ENCODE data around the gene HK3.

Gene HK3

GRCh38 chr5:176833286-176833685 is 65.9 kb downstream of the HK3 start:
- TF ChIP-seq, protein P1, sequence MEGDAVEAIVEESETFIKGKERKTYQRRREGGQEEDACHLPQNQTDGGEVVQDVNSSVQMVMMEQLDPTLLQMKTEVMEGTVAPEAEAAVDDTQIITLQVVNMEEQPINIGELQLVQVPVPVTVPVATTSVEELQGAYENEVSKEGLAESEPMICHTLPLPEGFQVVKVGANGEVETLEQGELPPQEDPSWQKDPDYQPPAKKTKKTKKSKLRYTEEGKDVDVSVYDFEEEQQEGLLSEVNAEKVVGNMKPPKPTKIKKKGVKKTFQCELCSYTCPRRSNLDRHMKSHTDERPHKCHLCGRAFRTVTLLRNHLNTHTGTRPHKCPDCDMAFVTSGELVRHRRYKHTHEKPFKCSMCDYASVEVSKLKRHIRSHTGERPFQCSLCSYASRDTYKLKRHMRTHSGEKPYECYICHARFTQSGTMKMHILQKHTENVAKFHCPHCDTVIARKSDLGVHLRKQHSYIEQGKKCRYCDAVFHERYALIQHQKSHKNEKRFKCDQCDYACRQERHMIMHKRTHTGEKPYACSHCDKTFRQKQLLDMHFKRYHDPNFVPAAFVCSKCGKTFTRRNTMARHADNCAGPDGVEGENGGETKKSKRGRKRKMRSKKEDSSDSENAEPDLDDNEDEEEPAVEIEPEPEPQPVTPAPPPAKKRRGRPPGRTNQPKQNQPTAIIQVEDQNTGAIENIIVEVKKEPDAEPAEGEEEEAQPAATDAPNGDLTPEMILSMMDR (IDR thresholded peaks at IDR 0.05; ENCODE audit: insufficient read depth, low read depth, low read length, missing control alignments), result no peak
- no peak overlapping the region for H3K4me3 ChIP-seq (ENCODE audit: low read depth, low read length)
- no peak for DNase-seq (ENCODE audit: low read depth)

DNA sequence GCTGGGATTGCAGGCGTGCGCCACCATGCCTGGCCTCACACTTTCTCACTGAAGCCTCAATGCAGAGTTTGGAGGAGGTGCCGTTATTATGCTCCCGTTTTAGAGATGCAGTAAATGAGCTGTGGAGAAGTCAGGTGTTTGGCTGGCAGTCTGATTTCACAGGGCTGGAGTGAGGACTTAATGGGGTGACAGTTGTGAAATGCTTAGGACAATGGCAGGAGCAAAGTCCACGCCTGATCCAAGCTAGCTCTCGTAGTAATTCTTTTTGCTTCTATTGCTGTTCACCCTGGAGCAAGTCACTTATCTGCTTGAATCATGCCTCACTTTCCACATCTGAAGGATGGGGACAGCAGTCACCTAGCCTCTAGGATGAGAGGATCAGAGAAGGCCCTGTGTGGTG is 67.0 kb downstream of the HK3 start:
- H3K4me3 ChIP-seq (ENCODE audit: low read depth, low read length), result no peak overlapping the region
- no peak for DNase-seq (ENCODE audit: low read depth)
- TF ChIP-seq, protein P1 (IDR thresholded peaks at IDR 0.05; ENCODE audit: insufficient read depth, low read depth, low read length, missing control alignments), result no peak

- no peak for DNase-seq (ENCODE audit: low read depth)
- H3K4me3 ChIP-seq (ENCODE audit: low read depth, low read length), result no peak overlapping the region
- TF ChIP-seq, protein P1 (IDR thresholded peaks at IDR 0.05; ENCODE audit: insufficient read depth, low read depth, low read length, missing control alignments), result no peak
Observed at GRCh38 chr5:176831425-176831824, 67.7 kb downstream of the HK3 start.

- TF ChIP-seq, protein P1 (IDR thresholded peaks at IDR 0.05; ENCODE audit: insufficient read depth, low read depth, low read length, missing control alignments), result no peak
- DNase-seq (ENCODE audit: low read depth), result no peak
- no peak overlapping the region for H3K4me3 ChIP-seq (ENCODE audit: low read depth, low read length)
Observed at GRCh38 chr5:176830995-176831423, 68.1 kb downstream of the HK3 start.
